Panc1 (cell line): ENCODE data around the gene PHLPP1. TPM values are rescaled to one million over a fixed set of nuclear protein-coding genes. Genes with fewer than 3 reads are reported as not detected.

Experiments
- ATAC-seq: fragments of 200-7000 bp; cut with Tn5 transposase; 2 replicates; pipeline ENCODE4 v1.9.1; 2020; ENCODE audit warnings: mild to moderate bottlenecking, moderate library complexity
- BruUV-seq: library from RNA; stranded (reverse); fragments of 400-500 nt; replicated peaks from 2 replicates; lab custom pipeline; 2021; lab: Mats Ljungman, UMichigan
- CTCF ChIA-PET: fragments of 300-600 bp; sonication (Branson Sonifier 250); formaldehyde crosslinking; loops from one replicate; lab custom pipeline; 2022; ENCODE audit warnings: antibody characterized with exemption; lab: Charles Lee
- POLR2A ChIA-PET: fragments of 300-600 bp; sonication (Branson Sonifier 250); formaldehyde crosslinking; loops from one replicate; lab custom pipeline; 2022; ENCODE audit warnings: antibody characterized with exemption; lab: Charles Lee
- DNase-seq: peaks from one replicate; pipeline ENCODE4 v3.0.0-alpha.2; 2010; ENCODE audit warnings: low read depth, low spot score
- H3K27ac ChIP-seq: 2 replicates; pipeline ENCODE4 v1.5.1; 2011; ENCODE audit warnings: mild to moderate bottlenecking, low read length, inconsistent platforms
- H3K27me3 ChIP-seq: fragments of 200-500 bp; sonication (Bioruptor generic); 2 replicates; pipeline ENCODE4 v1.6.0; 2014; ENCODE audit warnings: low read length, inconsistent platforms; ENCODE audit not compliant: control insufficient read depth, insufficient read depth
- H3K36me3 ChIP-seq: fragments of 200-500 bp; sonication (Bioruptor generic); 2 replicates; pipeline ENCODE4 v1.5.1; 2014; ENCODE audit warnings: inconsistent platforms, mild to moderate bottlenecking, low read length, moderate library complexity; ENCODE audit not compliant: control insufficient read depth, insufficient read depth
- H3K4me1 ChIP-seq: 2 replicates; pipeline ENCODE4 v1.5.1; 2011; ENCODE audit warnings: inconsistent platforms, mild to moderate bottlenecking, low read length, moderate library complexity; ENCODE audit not compliant: control insufficient read depth, insufficient read depth
- H3K4me3 ChIP-seq, 2 experiments: 2 replicates each; pipeline ENCODE4 v1.5.1; 2011 to 2012; ENCODE audit warnings: low read depth in 2 of 2, low read length in 2 of 2, mild to moderate bottlenecking in 2 of 2, inconsistent platforms in 1 of 2, moderate library complexity in 1 of 2
- H3K9me3 ChIP-seq: fragments of 200-500 bp; sonication (Bioruptor generic); 2 replicates; pipeline ENCODE4 v1.5.1; 2014; ENCODE audit warnings: low read depth, mild to moderate bottlenecking, inconsistent platforms, low read length, moderate library complexity; ENCODE audit not compliant: control insufficient read depth, insufficient read depth
- POLR2AphosphoS5 ChIP-seq: IDR thresholded peaks from 2 replicates; pipeline ENCODE4 v1.6.1; 2012; ENCODE audit warnings: mild to moderate bottlenecking, low read depth, low read length, moderate library complexity
- SIN3A ChIP-seq: IDR thresholded peaks from 2 replicates; pipeline ENCODE4 v1.6.1; 2012; ENCODE audit warnings: low read depth, mild to moderate bottlenecking, low read length, moderate library complexity, borderline replicate concordance; ENCODE audit not compliant: insufficient read depth
- TCF7L2 ChIP-seq: IDR thresholded peaks from 2 replicates; pipeline ENCODE4 v1.6.1; 2011; ENCODE audit warnings: mild to moderate bottlenecking, low read depth, low read length, inconsistent platforms
- in situ Hi-C: cut with HindIII; loops from 2 replicates; pipeline ENCODE4 v1.10.0; 2016; ENCODE audit warnings: low sequenced_read_pairs, low pct_unique_long_range_greater_than_20kb
- intact Hi-C: fragments of 100-400 bp; cut with micrococcal nuclease; formaldehyde crosslinking; loops from one replicate; pipeline ENCODE4 v1.10.0; 2022; ENCODE audit not compliant: unreplicated experiment
- total RNA-seq: library from RNA; stranded (reverse); gene quantifications from one replicate; pipeline ENCODE4 v1.2.1, GENCODE V29; 2021; ENCODE audit not compliant: unreplicated experiment
- TF ChIP-seq, protein P1 (sequence below): fragments of 450-650 bp; IDR thresholded peaks from 2 replicates; pipeline ENCODE4 v1.5.1; 2017; ENCODE audit warnings: mild to moderate bottlenecking
- TF ChIP-seq, protein P2 (sequence below), 2 experiments: IDR thresholded peaks; 2 replicates each; pipeline ENCODE4 v1.6.1; 2011 to 2012; ENCODE audit warnings: low read depth in 2 of 2, control low read depth in 1 of 2, low read length in 1 of 2, mild to moderate bottlenecking in 1 of 2, moderate library complexity in 1 of 2; ENCODE audit not compliant: insufficient read depth in 1 of 2

The PHLPP1 gene
- total RNA-seq, 1 experiment from 2014 or later: 6.3 TPM

DNA sequence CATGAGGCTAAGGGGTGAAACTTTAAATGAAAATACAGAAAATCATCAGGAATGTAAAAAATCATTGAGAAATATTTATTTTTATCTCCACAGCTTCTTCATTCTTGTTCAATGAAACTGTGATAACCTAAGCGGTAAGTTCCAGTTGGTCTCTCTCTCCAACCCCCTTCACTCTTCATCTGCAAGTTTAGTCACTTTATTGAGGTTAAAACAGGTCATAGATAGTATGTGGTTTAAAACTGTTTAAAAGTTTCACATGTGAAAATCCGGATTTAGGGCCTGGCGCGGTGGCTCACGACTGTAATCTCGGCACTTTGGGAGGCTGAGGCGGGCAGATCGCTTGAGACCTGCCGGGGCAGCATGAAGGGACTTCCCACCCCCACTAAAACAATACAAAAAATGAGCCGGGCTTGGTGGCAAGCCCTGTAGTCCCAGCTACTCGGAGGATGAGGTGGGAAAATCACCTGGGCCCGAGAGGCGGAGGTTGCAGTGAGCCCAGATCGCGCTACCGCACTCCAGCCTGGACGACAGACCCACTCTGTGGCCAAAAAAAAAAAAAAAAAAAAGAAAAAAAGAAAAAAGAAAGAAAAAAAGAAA, 1.6 kb upstream of the PHLPP1 start:
- CTCF ChIA-PET: interaction anchor here (0.6 kb wide), 1 partner anchor 166 kb away, joined by 10 read pairs; no protein-coding TSS in a partner anchor

DNA sequence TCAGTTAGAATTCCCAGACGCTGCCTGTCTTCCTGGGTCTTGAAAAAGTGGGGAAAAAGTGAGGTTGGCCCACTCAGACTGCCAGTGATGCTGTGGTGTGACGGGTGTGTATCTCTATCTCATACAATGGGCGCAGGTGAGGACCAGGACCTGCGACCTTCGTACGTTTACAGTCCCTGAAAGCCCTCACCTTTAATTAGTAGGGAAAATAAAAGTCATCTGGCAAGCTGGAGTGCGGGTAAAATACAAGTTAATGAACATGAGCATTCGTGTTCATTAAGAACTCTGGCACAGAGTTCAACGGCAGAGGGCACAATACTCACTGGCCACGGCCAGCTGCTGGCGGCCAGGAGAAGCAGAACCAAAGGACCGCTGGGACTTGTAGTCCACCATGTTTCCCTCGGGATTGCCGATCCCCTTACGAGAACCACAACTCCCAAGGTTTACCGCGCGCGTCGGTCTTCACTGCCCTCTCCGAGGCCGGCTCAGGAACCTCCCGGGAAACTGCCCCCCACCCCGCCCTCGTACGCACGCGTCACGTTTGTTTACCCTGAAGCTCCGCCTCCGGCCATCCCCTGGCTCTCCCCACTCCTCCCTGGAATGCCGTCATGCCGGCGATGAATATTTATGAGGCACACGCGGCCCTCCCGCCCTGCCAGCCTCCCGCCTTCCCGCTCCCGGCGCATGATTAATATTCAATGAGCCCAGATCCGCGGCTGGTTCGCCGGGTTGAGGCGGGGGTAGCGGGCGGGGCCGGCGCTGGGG, 488 bp upstream of the PHLPP1 start:
- H3K36me3 ChIP-seq: no peaks in the 10 kb centered on the region
- peaks cover 6% of the 10 kb centered on the region; the same call in 1 of the 2 replicates for H3K4me1 ChIP-seq
- ChIA-PET CTCF (interaction anchor here (0.6 to 1.1 kb wide), 6 partner anchors 23 to 535 kb away, joined by 3 to 6 read pairs (median 4); no protein-coding TSS in a partner anchor), POLR2A (interaction anchor here (0.6 kb wide), 1 partner anchor 67 kb away, joined by 7 read pairs; no protein-coding TSS in a partner anchor)
- no peak for TF ChIP-seq POLR2AphosphoS5
- TF ChIP-seq, protein P1, sequence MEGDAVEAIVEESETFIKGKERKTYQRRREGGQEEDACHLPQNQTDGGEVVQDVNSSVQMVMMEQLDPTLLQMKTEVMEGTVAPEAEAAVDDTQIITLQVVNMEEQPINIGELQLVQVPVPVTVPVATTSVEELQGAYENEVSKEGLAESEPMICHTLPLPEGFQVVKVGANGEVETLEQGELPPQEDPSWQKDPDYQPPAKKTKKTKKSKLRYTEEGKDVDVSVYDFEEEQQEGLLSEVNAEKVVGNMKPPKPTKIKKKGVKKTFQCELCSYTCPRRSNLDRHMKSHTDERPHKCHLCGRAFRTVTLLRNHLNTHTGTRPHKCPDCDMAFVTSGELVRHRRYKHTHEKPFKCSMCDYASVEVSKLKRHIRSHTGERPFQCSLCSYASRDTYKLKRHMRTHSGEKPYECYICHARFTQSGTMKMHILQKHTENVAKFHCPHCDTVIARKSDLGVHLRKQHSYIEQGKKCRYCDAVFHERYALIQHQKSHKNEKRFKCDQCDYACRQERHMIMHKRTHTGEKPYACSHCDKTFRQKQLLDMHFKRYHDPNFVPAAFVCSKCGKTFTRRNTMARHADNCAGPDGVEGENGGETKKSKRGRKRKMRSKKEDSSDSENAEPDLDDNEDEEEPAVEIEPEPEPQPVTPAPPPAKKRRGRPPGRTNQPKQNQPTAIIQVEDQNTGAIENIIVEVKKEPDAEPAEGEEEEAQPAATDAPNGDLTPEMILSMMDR: peak; percentile 77
- 0 out of 2 replicates have a peak, but pooled peaks have one; percentile 48 for TF ChIP-seq SIN3A
- no peak for TF ChIP-seq TCF7L2
- TF ChIP-seq, protein P2, sequence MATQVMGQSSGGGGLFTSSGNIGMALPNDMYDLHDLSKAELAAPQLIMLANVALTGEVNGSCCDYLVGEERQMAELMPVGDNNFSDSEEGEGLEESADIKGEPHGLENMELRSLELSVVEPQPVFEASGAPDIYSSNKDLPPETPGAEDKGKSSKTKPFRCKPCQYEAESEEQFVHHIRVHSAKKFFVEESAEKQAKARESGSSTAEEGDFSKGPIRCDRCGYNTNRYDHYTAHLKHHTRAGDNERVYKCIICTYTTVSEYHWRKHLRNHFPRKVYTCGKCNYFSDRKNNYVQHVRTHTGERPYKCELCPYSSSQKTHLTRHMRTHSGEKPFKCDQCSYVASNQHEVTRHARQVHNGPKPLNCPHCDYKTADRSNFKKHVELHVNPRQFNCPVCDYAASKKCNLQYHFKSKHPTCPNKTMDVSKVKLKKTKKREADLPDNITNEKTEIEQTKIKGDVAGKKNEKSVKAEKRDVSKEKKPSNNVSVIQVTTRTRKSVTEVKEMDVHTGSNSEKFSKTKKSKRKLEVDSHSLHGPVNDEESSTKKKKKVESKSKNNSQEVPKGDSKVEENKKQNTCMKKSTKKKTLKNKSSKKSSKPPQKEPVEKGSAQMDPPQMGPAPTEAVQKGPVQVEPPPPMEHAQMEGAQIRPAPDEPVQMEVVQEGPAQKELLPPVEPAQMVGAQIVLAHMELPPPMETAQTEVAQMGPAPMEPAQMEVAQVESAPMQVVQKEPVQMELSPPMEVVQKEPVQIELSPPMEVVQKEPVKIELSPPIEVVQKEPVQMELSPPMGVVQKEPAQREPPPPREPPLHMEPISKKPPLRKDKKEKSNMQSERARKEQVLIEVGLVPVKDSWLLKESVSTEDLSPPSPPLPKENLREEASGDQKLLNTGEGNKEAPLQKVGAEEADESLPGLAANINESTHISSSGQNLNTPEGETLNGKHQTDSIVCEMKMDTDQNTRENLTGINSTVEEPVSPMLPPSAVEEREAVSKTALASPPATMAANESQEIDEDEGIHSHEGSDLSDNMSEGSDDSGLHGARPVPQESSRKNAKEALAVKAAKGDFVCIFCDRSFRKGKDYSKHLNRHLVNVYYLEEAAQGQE (IDR thresholded peaks at IDR 0.05; ENCODE audit: insufficient read depth in 1 of 2, low read depth in 2 of 2, low read length in 1 of 2): no peak
- intact Hi-C loops (loop anchor here (1.0 to 5.0 kb wide), 3 partner anchors 87 to 267 kb away; no protein-coding TSS in a partner anchor), in situ Hi-C loops (no loop called here)
- peak; percentile 93 for ATAC-seq
- peak; percentile 95 for DNase-seq
- H3K27me3 ChIP-seq: no peaks in the 10 kb centered on the region
- H3K27ac ChIP-seq: peak overlapping the region; percentile 83
- no TSS peak for BruUV-seq
- H3K4me3 ChIP-seq: peak overlapping the region; percentile 55 to 59
- H3K9me3 ChIP-seq: no peaks in the 10 kb centered on the region

More for the DNA sequence above, 1.6 kb upstream of the PHLPP1 start:
- no TSS peak for BruUV-seq
- intact Hi-C loops: loop anchor here (2.0 kb wide), 1 partner anchor 245 kb away; no protein-coding TSS in a partner anchor
- POLR2A ChIA-PET: no interaction called here
- Histone ChIP-seq H3K4me1 (peaks cover 2% of the 10 kb centered on the region; the same call in 1 of the 2 replicates), H3K27me3 (no peaks in the 10 kb centered on the region), H3K36me3 (no peaks in the 10 kb centered on the region), H3K27ac (no peak overlapping the region), H3K4me3 (no peak overlapping the region), H3K9me3 (no peaks in the 10 kb centered on the region)
- DNase-seq (no peak), ATAC-seq (no peak)
- in situ Hi-C loops: no loop called here
- TF ChIP-seq SIN3A: no peak
- no peak for TF ChIP-seq POLR2AphosphoS5
- TF ChIP-seq TCF7L2: no peak
- TF ChIP-seq, protein P1: no peak
- TF ChIP-seq, protein P2 (IDR thresholded peaks at IDR 0.05; ENCODE audit: insufficient read depth in 1 of 2, low read depth in 2 of 2, low read length in 1 of 2): no peak
